ENCODE data around the gene ARHGEF28. TPM values are rescaled to one million over a fixed set of nuclear protein-coding genes. Genes with fewer than 3 reads are reported as not detected.

ARHGEF28 gene
- total and polyA plus RNA-seq, 7 experiments from 2014 or later, result 0.03 to 0.47 TPM; not detected in 5

- ChIA-PET POLR2A (no interaction called here), CTCF (no interaction called here)
- no peaks in the 10 kb centered on the region for H3K36me3 Mint-ChIP-seq
- no peak overlapping the region for H3K4me3 Mint-ChIP-seq
- H3K9me3 Mint-ChIP-seq, result peaks cover 0 to 2% (median 0%) of the 10 kb centered on the region in 11 donors
- no peak overlapping the region for H3K27ac Mint-ChIP-seq
- H3K27me3 ChIP-seq (ENCODE audit: control insufficient read depth in 2 of 2, insufficient read depth in 2 of 2, low read length in 2 of 2), result no peaks in the 10 kb centered on the region
- no peak overlapping the region for H3K4me3 ChIP-seq (ENCODE audit: low read length)
- no peak overlapping the region for H3K27ac ChIP-seq (ENCODE audit: low read depth, low read length)
- no peaks in the 10 kb centered on the region for H3K9me3 ChIP-seq (ENCODE audit: control insufficient read depth in 2 of 3, low read length in 3 of 3)
- ATAC-seq, result no peak
- no peaks in the 10 kb centered on the region for H3K4me1 ChIP-seq (ENCODE audit: control insufficient read depth in 2 of 2, insufficient read depth in 2 of 2, low read length in 2 of 2)
- intact Hi-C loops (cut with micrococcal nuclease), result no loop called here
- H3K36me3 ChIP-seq (ENCODE audit: control insufficient read depth in 2 of 3, insufficient read depth in 3 of 3, low read length in 3 of 3), result no peaks in the 10 kb centered on the region
- peaks cover 3 to 14% (median 4%) of the 10 kb centered on the region in 5 donors for H3K27me3 Mint-ChIP-seq
- no peaks in the 10 kb centered on the region for H3K4me1 Mint-ChIP-seq
- DNase-seq, result no peak
These were observed 199.7 kb downstream of the ARHGEF28 start for GRCh38 chr5:73825736-73826135.

- Histone ChIP-seq H3K36me3 (ENCODE audit: control insufficient read depth in 2 of 3, insufficient read depth in 3 of 3, low read length in 3 of 3) (no peaks in the 10 kb centered on the region), H3K4me1 (ENCODE audit: control insufficient read depth in 2 of 2, insufficient read depth in 2 of 2, low read length in 2 of 2) (no peaks in the 10 kb centered on the region), H3K4me3 (ENCODE audit: low read length) (no peak overlapping the region), H3K9me3 (ENCODE audit: control insufficient read depth in 2 of 3, low read length in 3 of 3) (no peaks in the 10 kb centered on the region), H3K27me3 (ENCODE audit: control insufficient read depth in 2 of 2, insufficient read depth in 2 of 2, low read length in 2 of 2) (no peaks in the 10 kb centered on the region), H3K27ac (ENCODE audit: low read depth, low read length) (no peak overlapping the region)
- ATAC-seq (no peak), DNase-seq (no peak)
- peaks cover 0 to 2% (median 0%) of the 10 kb centered on the region in 11 donors for H3K9me3 Mint-ChIP-seq
- POLR2A ChIA-PET, result no interaction called here
- no peak overlapping the region for H3K27ac Mint-ChIP-seq
- H3K36me3 Mint-ChIP-seq, result no peaks in the 10 kb centered on the region
- no peak overlapping the region for H3K4me3 Mint-ChIP-seq
- CTCF ChIA-PET, result interaction anchor here (0.5 kb wide), 1 partner anchor 36 kb away, joined by 4 read pairs; no protein-coding TSS in a partner anchor
- intact Hi-C loops (cut with micrococcal nuclease), result no loop called here
- H3K4me1 Mint-ChIP-seq, result no peaks in the 10 kb centered on the region
- peaks cover 3 to 8% (median 4%) of the 10 kb centered on the region in 5 donors for H3K27me3 Mint-ChIP-seq
These were observed 200.5 kb downstream of the ARHGEF28 start for GRCh38 chr5:73826301-73827105.

GRCh38 chr5:73827106-73827450 is 201.1 kb downstream of the ARHGEF28 start:
- Mint-ChIP-seq H3K4me1 (no peaks in the 10 kb centered on the region), H3K27ac (no peak overlapping the region), H3K9me3 (peaks cover 0 to 2% (median 0%) of the 10 kb centered on the region in 11 donors), H3K4me3 (no peak overlapping the region), H3K27me3 (peaks cover 3 to 8% (median 4%) of the 10 kb centered on the region in 5 donors), H3K36me3 (no peaks in the 10 kb centered on the region)
- H3K9me3 ChIP-seq (ENCODE audit: control insufficient read depth in 2 of 3, low read length in 3 of 3), result no peaks in the 10 kb centered on the region
- ATAC-seq (no peak), DNase-seq (no peak)
- no peak overlapping the region for H3K27ac ChIP-seq (ENCODE audit: low read depth, low read length)
- ChIA-PET POLR2A (no interaction called here), CTCF (interaction anchor here (0.5 kb wide), 1 partner anchor 37 kb away, joined by 4 read pairs; no protein-coding TSS in a partner anchor)
- intact Hi-C loops (cut with micrococcal nuclease), result no loop called here
- no peak overlapping the region for H3K4me3 ChIP-seq (ENCODE audit: low read length)
- H3K27me3 ChIP-seq (ENCODE audit: control insufficient read depth in 2 of 2, insufficient read depth in 2 of 2, low read length in 2 of 2), result no peaks in the 10 kb centered on the region
- no peaks in the 10 kb centered on the region for H3K36me3 ChIP-seq (ENCODE audit: control insufficient read depth in 2 of 3, insufficient read depth in 3 of 3, low read length in 3 of 3)
- H3K4me1 ChIP-seq (ENCODE audit: control insufficient read depth in 2 of 2, insufficient read depth in 2 of 2, low read length in 2 of 2), result no peaks in the 10 kb centered on the region

DNA sequence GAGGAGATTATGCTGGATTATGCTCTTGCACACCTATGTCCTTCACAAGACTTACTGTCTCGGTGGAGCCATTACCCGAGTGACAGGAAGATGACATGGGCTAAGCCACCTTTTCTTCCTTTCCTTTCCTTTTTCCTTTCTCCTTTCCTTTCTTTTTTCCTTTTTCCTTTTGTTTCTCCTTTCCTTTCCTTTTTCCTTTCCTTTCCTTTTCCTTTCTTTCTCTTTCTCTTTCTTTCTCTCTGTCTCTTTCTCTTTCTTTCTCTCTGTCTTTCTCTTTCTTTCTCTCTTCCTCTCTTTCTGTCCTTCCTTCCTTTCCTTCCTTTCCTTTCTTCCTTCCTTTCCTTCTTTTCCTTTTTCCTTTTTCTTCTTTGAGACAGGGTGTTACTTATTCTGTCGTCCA is 202.5 kb downstream of the ARHGEF28 start:
- intact Hi-C loops (cut with micrococcal nuclease), result no loop called here
- H3K4me3 Mint-ChIP-seq, result no peak overlapping the region
- Histone ChIP-seq H3K36me3 (ENCODE audit: control insufficient read depth in 2 of 3, insufficient read depth in 3 of 3, low read length in 3 of 3) (no peaks in the 10 kb centered on the region), H3K4me3 (ENCODE audit: low read length) (no peak overlapping the region), H3K27me3 (ENCODE audit: control insufficient read depth in 2 of 2, insufficient read depth in 2 of 2, low read length in 2 of 2) (no peaks in the 10 kb centered on the region), H3K4me1 (ENCODE audit: control insufficient read depth in 2 of 2, insufficient read depth in 2 of 2, low read length in 2 of 2) (no peaks in the 10 kb centered on the region), H3K27ac (ENCODE audit: low read depth, low read length) (no peak overlapping the region), H3K9me3 (ENCODE audit: control insufficient read depth in 2 of 3, low read length in 3 of 3) (no peaks in the 10 kb centered on the region)
- H3K4me1 Mint-ChIP-seq, result no peaks in the 10 kb centered on the region
- ChIA-PET CTCF (no interaction called here), POLR2A (no interaction called here)
- peaks cover 0 to 2% (median 0%) of the 10 kb centered on the region in 11 donors for H3K9me3 Mint-ChIP-seq
- ATAC-seq (no peak), DNase-seq (no peak)
- no peaks in the 10 kb centered on the region for H3K36me3 Mint-ChIP-seq
- H3K27ac Mint-ChIP-seq, result peak overlapping the region in 1 of 9 donors; percentile 14
- H3K27me3 Mint-ChIP-seq, result peaks cover 4 to 13% (median 8%) of the 10 kb centered on the region in 5 donors

DNA sequence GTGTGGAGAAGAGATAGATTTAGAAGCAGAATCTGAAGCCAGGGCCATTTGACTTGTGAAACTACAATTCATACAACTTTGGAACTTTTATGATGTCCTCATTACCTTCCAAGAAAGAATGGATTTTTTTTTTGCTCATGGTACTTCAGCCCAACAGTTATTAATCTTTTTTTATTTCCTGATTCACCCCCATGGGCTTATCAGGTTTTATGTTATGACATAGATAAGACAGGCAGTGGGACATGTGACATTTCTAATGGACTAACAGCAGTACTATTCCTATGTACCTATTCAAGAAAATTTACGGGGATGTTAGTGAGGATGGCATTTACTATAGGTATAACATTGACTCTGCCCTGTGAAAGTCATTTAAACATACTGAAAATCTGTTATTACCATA is 204.7 kb downstream of the ARHGEF28 start:
- intact Hi-C loops (cut with micrococcal nuclease), result no loop called here
- CTCF ChIA-PET, result no interaction called here
- Mint-ChIP-seq H3K4me1 (no peaks in the 10 kb centered on the region), H3K4me3 (no peak overlapping the region), H3K9me3 (no peaks in the 10 kb centered on the region), H3K27me3 (peaks cover 3 to 17% (median 15%) of the 10 kb centered on the region in 5 donors), H3K27ac (no peak overlapping the region), H3K36me3 (no peaks in the 10 kb centered on the region)
- H3K27ac ChIP-seq (ENCODE audit: low read depth, low read length), result no peak overlapping the region
- H3K4me3 ChIP-seq (ENCODE audit: low read length), result no peak overlapping the region
- H3K36me3 ChIP-seq (ENCODE audit: control insufficient read depth in 2 of 3, insufficient read depth in 3 of 3, low read length in 3 of 3), result no peaks in the 10 kb centered on the region
- no peaks in the 10 kb centered on the region for H3K9me3 ChIP-seq (ENCODE audit: control insufficient read depth in 2 of 3, low read length in 3 of 3)
- POLR2A ChIA-PET, result no interaction called here
- no peak for DNase-seq
- ATAC-seq, result no peak
- no peaks in the 10 kb centered on the region for H3K27me3 ChIP-seq (ENCODE audit: control insufficient read depth in 2 of 2, insufficient read depth in 2 of 2, low read length in 2 of 2)
- H3K4me1 ChIP-seq (ENCODE audit: control insufficient read depth in 2 of 2, insufficient read depth in 2 of 2, low read length in 2 of 2), result no peaks in the 10 kb centered on the region

DNA sequence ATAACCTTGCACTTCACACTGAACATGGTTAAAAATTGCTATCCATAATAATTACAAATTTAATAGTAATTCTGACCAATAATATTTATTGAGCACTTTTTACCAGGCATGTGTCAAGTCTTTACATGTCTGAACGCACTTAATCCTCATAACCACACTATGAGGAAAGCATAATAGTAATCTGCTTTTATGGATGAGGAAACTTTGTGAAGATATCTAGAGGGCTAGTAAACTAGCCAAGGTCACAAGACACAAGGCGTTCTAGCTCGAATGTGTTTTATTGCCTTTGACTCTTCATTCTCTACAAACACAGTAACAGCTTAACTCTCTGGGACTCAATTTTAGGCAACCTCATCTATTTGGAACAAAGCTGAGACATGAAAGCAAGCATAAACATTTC is 205.1 kb downstream of the ARHGEF28 start:
- no peak overlapping the region for H3K4me3 Mint-ChIP-seq
- H3K27ac ChIP-seq (ENCODE audit: low read depth, low read length), result no peak overlapping the region
- no peaks in the 10 kb centered on the region for H3K36me3 ChIP-seq (ENCODE audit: control insufficient read depth in 2 of 3, insufficient read depth in 3 of 3, low read length in 3 of 3)
- ChIA-PET CTCF (no interaction called here), POLR2A (no interaction called here)
- DNase-seq, result no peak
- H3K9me3 Mint-ChIP-seq, result no peaks in the 10 kb centered on the region
- no peak overlapping the region for H3K27ac Mint-ChIP-seq
- no peaks in the 10 kb centered on the region for H3K9me3 ChIP-seq (ENCODE audit: control insufficient read depth in 2 of 3, low read length in 3 of 3)
- H3K27me3 ChIP-seq (ENCODE audit: control insufficient read depth in 2 of 2, insufficient read depth in 2 of 2, low read length in 2 of 2), result no peaks in the 10 kb centered on the region
- ATAC-seq, result no peak
- H3K4me1 Mint-ChIP-seq, result no peaks in the 10 kb centered on the region
- intact Hi-C loops (cut with micrococcal nuclease), result no loop called here
- peaks cover 3 to 21% (median 19%) of the 10 kb centered on the region in 5 donors for H3K27me3 Mint-ChIP-seq
- H3K4me1 ChIP-seq (ENCODE audit: control insufficient read depth in 2 of 2, insufficient read depth in 2 of 2, low read length in 2 of 2), result no peaks in the 10 kb centered on the region
- no peak overlapping the region for H3K4me3 ChIP-seq (ENCODE audit: low read length)
- H3K36me3 Mint-ChIP-seq, result no peaks in the 10 kb centered on the region

GRCh38 chr5:73834693-73835092 is 208.7 kb downstream of the ARHGEF28 start:
- intact Hi-C loops (cut with micrococcal nuclease), result no loop called here
- H3K4me1 Mint-ChIP-seq, result no peaks in the 10 kb centered on the region
- CTCF ChIA-PET, result no interaction called here
- no peaks in the 10 kb centered on the region for H3K36me3 ChIP-seq (ENCODE audit: control insufficient read depth in 2 of 3, insufficient read depth in 3 of 3, low read length in 3 of 3)
- H3K4me1 ChIP-seq (ENCODE audit: control insufficient read depth in 2 of 2, insufficient read depth in 2 of 2, low read length in 2 of 2), result no peaks in the 10 kb centered on the region
- no peak overlapping the region for H3K4me3 Mint-ChIP-seq
- H3K27me3 Mint-ChIP-seq, result peaks cover 19 to 43% (median 24%) of the 10 kb centered on the region in 5 donors
- H3K27ac ChIP-seq (ENCODE audit: low read depth, low read length), result no peak overlapping the region
- no peak overlapping the region for H3K4me3 ChIP-seq (ENCODE audit: low read length)
- H3K9me3 Mint-ChIP-seq, result peaks cover 0 to 9% (median 0%) of the 10 kb centered on the region in 11 donors
- DNase-seq (no peak), ATAC-seq (no peak)
- no peaks in the 10 kb centered on the region for H3K27me3 ChIP-seq (ENCODE audit: control insufficient read depth in 2 of 2, insufficient read depth in 2 of 2, low read length in 2 of 2)
- H3K27ac Mint-ChIP-seq, result no peak overlapping the region
- H3K36me3 Mint-ChIP-seq, result no peaks in the 10 kb centered on the region
- H3K9me3 ChIP-seq (ENCODE audit: control insufficient read depth in 2 of 3, low read length in 3 of 3), result no peaks in the 10 kb centered on the region
- POLR2A ChIA-PET, result no interaction called here

Measured in naive thymus-derived CD4-positive, alpha-beta T cell (primary cell).